ENCODE data around the gene PHYHD1.

Gene PHYHD1

DNA sequence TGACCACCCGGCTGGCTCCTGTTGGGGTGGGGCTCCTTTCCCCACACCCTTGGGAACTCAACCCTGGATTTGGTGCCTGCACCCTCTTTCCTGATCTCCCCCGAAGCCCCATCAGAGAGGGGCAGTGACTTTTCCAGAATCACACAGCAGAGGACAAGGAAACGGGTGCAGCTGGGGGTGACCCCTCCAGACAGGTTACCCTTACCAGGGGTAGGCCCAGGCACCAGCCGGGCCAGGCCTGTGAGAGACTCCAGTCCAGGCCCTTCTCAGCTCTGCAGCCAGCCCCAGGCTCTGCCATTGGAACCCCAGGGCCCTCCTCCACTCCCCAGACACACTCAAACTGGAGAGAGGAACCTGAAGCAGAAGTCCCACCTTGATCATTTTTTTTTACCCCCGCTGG is 19.0 kb upstream of the PHYHD1 start:
- DNase-seq, result no peak

DNA sequence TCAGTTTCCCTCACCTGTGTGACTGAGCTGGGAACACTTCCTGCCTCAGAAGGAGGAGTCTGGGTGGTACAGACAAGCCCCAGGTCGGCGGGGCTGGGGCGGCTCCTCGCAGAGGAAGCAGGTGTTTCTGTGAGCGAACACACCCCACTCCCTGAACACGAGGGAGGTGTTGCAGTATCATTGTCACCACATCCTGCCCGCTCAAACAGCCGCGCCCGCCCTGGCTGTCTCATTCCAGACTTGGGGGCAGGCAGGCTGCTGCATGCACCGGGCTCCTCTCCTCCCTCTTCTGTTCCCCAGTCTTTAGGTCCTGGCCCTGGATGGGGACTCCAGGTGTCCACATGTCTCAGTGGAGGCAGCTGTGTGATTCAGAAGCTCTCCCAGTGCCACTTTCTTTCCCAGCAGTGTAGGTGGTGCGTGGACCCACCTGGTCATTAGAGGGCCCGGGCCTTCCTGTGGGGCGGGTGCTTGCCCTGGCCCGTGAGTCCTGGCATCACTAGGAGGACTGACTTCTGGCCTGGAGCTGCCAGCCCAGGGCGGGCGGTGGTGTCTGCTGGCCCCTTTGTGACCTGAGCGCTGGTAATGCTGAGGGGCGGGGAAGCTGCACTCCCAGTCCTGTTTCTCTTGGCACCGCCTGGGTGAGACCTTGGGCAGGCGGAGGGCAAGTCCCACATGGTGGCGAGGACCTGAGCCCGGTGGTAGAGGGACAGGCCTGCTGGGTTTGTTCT is 18.3 kb upstream of the PHYHD1 start:
- no peak for DNase-seq

DNA sequence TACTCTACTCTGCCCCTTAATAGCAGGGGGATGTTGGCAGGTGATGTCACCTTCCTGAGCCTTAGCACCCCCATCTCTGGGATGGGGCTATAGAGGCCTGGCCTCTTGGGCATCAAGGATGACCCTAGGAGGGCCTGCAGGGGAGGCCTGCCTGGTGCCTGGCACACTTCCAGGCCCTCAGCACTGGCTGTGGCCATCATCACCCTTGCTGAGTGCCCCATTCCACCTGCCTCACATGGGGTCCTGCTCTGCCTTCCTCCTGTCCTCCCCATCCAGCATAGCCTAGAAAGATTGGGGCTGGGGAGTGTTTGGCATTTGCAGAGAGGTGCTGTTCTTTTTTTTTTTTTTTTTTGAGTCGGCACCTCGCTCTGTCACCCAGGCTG is 17.7 kb upstream of the PHYHD1 start:
- DNase-seq, result no peak

DNA sequence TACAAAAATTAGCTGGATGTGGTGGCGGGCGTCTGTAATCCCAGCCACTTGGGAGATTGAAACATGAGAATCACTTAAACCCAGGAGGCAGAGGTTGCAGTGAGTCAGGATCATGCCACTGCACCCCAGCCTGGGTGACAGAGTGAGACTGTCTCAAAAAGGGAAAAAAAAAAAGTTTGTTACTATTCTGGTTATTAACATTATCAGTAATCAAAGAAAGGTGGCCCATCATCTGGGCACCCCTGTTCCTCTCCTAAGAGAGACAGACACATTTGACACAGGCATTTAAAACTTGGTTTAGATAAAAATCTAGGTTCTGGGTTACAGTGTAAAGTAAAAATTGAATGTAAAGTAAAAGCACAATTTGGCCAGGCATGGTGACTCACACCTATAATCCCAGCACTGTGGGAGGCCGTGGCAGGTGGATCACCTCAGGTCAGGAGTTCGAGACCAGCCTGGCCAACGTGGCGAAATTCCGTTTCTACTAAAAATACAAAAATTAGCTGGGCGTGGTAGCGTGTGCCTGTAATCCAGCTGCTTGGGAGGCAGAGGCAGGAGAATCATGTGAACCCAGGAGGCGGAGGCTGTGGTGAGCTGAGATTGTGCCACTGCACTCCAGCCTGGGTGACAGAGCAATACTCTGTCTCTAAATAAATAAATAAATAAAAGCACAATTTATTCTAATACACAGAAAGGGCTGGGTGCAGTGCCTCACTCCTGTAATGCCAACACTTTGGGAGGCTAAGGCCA is 16.7 kb upstream of the PHYHD1 start:
- DNase-seq, result no peak

DNA sequence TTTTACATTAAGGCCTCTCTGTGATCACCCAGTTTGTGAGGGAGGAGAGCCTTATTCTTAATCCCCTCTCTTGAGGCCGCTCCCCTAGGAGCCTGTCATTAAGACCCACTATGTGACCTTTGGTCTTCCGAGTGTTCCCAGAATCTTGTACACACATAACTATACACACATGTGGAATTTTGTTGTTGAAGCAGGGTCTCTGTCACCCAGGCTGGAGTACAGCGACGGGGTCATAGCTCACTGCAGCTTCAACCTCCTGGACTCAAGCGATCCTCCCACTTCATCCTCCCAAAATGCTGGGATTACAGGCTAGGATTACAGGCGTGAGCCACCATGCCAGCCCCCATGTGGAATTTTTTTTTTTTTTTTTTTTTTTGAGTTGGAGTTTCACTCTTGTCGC is 14.8 kb upstream of the PHYHD1 start:
- DNase-seq, result no peak

DNA sequence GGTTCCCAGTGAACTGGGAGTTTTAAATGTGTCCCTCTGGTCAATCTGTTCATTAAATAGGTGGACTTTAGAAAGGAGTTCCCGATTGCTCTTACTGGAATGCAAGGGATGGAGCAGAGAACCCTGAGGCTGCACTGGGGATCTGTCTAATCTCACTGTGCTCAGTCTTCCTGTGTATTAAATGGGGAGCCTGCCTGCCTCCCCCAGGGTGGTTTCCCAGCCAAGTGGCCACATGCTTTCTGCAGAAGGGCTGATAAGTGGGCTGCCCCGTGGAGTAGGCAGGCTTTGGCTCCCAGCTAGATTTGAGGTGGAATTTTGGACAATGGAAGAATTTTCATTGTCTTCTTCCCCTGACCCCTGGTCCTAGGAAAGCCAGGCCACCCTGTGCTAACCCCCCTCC is 14.0 kb upstream of the PHYHD1 start:
- no peak for DNase-seq

DNA sequence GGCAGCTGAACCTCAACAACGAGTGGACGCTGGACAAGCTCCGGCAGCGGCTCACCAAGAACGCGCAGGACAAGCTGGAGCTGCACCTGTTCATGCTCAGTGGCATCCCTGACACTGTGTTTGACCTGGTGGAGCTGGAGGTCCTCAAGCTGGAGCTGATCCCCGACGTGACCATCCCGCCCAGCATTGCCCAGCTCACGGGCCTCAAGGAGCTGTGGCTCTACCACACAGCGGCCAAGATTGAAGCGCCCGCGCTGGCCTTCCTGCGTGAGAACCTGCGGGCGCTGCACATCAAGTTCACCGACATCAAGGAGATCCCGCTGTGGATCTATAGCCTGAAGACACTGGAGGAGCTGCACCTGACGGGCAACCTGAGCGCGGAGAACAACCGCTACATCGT is 12.4 kb upstream of the PHYHD1 start:
- DNase-seq, result no peak

DNA sequence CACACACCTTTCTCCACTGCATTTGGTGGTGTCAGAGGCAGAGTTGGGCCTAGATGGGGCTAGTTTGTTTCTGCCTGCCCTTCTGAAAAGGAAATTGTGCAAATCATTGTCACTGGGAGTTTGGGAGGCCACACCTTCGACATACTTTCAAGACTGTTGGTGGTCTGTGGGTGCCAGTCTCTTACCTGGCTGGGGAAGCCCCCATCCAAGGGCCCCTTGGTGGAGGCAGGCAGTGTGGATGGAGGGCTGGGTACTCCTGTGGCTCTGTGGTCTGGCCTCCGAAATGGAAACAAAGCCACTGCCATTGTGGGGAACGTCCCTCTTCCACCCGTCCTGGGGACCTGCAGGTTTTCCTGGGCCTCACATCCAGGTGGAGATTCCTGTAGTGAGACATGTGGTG is 10.9 kb upstream of the PHYHD1 start:
- no peak for DNase-seq

DNA sequence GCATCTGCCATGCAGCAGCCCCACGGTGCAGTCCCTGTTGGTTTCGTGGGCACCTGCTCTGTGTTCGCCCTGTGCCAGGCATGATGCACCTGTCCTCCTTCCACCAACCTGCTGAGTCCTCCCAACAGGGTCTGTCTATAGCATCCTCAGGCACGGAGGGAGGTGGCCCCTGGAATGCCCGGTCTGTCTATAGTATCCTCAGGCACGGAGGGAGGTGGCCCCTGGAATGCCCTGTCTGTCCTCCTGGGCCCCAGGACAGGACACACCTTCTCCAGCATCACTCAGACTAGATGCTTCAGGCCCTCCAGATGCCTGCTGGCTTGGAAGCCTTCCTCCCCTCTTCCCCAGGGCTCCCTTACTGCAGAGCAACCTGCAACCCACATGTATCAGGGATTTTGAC is 9.9 kb upstream of the PHYHD1 start:
- DNase-seq, result no peak

DNA sequence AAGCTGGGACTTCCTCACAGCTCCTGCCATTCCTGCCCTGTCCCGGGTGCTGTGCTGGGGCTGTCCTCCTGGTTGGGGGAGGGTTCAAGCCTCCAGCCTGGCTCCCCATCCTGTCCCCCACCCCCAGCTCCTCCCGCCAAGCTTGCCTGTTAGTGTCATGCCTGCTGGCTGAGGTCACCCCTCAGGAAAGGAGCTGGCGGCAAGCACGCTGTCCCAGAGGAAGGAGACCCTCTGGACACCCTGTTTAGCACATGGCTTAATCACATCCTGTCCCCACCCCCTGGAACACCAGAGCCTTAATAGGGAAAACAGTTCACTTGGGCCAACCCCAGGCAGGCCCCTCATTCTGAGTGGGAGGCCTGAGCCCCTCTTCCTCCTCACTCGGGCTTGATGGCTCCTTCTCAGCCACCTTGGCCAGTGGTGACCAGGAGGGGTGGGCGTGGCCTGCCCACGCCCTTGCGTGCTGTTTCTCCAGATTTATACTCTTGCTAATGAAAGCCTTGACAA is 9.2 kb upstream of the PHYHD1 start:
- DNase-seq, result no peak

DNA sequence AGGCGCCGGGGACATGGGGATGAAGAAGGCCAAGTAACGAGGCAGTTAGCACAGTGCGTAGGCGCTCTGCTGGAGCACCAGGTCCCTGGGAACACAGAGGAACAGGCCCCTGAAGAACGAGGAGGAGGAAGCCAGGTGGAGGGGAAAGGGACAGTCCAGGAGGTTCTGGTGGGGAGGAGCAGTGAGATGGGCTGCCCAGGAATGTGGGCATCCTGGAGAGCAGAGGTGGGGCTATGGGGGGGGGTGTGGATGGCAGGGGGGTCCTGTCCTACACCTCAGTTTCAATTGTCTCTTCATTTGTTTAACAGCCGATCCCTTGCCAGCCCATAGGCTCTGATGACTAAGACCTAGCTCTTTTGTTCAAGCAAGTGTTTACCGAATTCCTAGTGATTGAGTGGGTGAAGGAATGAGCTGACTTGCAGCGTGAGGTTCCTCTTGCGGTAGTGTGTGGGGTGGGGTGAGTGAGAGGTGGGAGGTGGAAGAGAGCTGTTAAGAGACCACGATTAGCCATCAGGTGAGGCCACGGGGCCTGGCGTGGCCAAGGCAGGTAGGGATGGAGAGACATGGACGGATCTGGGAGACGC is 8.4 kb upstream of the PHYHD1 start:
- DNase-seq, result no peak

DNA sequence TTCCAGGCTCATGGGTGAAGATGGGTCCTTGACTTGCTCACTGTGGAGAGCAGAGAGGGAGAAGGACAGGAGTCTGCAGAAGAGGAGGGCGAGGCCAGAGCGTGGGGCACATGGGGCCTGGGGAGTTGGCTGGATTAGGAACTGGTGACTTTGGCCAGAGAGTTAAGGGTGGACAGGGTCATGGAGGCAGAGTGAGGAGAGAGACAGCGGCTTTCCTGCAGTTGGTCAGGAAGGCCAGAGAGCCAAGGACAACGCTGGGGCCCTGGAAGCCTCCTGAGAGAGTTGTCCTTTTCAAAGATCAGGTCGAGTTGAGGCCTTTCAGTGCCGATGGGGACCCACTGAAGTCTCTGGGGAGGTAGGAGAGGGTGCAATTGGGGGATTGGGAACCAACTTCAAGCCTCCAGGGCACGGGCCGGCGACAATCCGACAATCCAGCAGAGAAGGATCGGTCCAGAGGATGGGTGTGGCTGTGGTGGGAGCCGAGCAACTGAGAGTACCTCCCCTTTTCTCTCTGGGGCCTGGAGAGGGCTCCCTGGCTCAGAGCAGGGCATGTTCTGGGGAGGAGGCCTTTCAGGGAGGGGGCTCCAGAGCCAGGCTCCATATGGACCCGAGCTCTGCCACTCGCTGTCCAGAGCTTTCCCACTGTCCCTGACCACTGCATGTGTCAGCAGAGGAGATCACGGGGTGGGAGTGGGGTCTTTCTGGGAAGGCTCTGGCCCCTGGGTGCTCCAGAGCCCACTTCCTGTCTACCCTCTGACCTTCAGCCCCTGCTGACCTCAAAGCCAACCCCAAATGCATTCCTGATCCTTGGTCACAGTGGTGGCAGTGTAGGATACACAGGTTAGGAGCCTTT is 7.5 kb upstream of the PHYHD1 start:
- no peak for DNase-seq

DNA sequence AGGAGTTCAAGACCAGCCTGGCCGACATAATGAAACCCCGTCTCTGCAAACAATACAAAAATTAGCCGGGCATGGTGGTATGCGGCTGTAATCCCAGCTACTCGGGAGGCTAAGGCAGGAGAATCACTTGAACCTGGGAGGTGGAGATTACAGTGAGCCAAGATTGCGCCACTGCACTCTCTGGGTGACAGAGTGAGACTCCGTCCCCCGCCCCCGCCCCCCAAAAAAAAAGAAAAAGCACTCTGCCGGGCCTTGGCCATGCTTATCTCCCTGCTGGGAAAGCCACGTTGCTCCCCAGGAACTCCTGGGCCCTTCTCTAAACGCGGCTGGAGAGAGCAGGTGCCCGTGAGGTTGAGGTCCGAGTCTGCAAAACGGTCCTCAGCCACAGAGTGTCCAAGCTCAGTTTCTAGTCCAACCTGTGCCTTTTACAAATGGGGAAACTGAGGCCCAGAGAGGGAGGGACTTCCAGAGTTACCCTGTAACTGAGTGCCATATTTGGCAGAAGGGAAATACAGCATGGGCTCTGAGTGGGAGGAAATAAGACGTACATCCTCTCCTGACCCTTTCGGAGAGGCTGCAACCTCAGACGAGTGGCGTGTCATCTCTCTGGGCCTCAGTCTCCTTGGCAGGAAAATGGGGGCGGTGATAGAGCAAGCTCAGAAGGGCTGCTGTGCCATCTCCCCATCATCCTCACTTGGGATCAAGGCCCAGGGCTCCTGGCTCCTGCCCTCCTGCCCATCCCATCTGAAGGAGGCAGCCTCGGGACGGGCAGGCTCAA is 6.6 kb upstream of the PHYHD1 start:
- no peak for DNase-seq

DNA sequence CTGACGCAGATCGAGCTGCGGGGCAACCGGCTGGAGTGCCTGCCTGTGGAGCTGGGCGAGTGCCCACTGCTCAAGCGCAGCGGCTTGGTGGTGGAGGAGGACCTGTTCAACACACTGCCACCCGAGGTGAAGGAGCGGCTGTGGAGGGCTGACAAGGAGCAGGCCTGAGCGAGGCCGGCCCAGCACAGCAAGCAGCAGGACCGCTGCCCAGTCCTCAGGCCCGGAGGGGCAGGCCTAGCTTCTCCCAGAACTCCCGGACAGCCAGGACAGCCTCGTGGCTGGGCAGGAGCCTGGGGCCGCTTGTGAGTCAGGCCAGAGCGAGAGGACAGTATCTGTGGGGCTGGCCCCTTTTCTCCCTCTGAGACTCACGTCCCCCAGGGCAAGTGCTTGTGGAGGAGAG is 4.6 kb upstream of the PHYHD1 start:
- DNase-seq, result no peak

DNA sequence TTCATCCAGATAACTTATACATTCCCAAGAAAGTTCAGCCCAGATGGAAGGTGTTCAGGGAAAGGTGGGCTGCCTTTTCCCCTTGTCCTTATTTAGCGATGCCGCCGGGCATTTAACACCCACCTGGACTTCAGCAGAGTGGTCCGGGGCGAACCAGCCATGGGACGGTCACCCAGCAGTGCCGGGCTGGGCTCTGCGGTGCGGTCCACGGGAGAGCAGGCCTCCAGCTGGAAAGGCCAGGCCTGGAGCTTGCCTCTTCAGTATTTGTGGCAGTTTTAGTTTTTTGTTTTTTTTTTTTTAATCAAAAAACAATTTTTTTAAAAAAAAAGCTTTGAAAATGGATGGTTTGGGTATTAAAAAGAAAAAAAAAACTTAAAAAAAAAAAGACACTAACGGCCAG is 4.0 kb upstream of the PHYHD1 start:
- no peak for DNase-seq

DNA sequence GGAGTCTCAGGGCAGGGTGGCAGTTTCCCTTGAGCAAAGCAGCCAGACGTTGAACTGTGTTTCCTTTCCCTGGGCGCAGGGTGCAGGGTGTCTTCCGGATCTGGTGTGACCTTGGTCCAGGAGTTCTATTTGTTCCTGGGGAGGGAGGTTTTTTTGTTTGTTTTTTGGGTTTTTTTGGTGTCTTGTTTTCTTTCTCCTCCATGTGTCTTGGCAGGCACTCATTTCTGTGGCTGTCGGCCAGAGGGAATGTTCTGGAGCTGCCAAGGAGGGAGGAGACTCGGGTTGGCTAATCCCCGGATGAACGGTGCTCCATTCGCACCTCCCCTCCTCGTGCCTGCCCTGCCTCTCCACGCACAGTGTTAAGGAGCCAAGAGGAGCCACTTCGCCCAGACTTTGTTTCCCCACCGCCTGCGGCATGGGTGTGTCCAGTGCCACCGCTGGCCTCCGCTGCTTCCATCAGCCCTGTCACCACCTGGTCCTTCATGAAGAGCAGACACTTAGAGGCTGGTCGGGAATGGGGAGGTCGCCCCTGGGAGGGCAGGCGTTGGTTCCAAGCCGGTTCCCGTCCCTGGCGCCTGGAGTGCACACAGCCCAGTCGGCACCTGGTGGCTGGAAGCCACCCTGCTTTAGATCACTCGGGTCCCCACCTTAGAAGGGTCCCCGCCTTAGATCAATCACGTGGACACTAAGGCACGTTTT is 3.5 kb upstream of the PHYHD1 start:
- no peak for DNase-seq

DNA sequence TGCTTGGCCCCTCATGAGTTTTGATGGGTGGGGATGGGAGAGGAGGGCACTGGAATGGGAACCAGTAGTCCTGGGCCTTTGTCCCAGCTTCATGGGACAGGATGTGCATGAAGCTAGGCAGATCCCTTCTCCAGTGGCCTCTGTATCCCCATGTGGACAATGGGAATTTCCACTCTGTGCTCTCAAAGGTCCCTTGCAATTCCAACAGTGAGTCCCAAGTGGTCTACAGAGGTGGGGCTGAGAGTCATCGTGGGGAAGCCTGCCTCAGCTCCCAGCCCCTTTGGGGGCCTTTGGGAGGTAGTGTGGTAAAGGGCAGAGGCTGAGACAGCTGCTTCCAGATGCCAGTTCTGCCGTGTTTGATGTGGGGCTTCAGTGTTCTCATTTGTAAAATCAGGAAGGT is 1.9 kb upstream of the PHYHD1 start:
- no peak for DNase-seq

DNA sequence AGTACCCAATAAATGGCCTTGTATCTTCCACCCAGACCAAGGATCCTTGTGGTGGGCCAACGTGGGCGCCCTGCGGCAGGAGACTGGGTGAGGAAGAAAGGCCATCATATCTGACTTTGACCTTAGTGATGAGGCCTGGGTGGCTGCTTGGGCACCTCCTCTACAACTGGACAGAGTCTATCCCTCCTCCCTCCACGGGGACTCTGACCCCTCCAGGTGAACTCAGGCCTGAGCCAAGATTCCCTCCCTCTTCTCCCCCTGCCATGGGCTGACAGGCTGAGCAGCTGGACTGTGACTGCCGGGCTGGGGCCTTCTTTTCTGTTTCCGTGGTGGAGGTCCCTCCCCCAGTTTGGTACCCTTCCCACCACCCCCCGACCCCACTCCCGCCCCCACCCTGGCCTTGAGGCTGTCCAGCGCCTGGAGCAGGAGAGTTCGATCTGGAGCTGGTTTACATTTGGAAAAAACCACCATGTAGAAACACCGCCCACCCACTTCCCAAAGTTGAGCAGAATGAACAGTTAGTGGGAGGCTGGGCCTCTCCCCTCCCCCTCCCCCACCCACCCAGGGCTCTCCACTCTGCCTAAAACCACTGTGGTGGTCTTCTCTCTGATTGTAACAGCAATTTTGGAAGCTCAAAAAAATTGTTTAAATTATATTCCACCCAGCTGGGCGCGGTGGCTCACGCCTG is 1.2 kb upstream of the PHYHD1 start:
- DNase-seq, result no peak

DNA sequence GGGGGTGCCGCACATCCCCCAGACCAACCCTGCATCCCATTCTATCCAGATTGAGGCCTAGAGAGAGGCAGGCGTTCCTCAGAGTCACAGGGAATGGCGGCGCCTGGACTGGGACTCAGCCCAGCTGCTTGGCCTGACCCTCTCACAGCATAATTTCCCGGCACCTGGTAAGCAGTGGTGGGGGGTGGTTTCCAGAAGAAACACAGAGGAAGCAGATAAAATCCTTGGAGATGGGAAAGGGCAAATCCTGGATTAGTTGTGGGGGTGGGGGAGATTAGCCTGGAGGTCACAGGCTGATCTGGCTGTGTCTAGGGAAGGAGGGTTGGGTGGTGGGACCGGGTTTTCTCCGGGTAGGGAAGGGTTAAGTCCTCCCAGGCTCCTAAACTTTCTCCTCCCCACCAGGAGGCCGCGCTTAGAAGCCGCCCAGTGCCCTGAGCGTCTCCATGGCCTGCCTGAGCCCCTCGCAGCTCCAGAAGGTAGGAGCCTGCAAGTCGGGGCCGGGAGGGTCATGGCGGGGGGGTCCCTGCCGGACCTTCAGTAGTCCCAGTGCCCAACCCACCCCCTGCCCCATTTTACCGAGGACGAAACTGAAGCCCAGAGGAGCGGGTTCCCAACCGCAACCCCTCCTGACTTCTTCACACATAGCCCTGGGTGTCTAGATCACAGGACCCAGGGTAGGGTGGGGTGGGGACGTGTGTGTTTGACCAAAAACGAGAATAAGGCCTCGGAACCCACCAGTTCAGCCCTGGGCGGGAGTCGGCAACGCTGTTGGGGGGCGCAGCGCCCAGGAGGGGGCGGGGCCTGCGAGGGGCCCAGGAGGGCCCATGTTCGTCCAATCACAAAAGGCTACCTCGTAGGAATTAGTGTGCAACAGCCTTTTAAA is 1.3 kb downstream of the PHYHD1 start:
- no peak for DNase-seq

DNA sequence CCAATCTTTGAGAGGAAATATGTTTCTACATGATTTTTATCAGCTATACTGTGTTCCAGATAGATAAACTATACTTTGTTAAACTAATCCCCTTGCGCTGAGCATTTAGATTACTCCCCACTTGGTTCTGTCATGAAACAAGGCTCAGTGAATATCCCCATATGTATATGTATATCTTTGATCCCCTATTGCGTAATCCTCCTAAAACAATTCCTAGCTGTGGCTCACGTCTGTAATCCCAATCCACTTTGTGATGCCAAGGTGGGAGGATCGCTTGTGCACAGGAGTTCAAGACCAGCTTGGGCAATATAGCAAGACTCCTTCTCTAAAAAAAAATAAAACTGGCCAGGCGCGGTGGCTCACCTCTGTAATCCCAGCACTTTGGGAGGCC is 2.7 kb downstream of the PHYHD1 start:
- DNase-seq, result no peak

Data from RPMI8226 (cell line).